COLO668 (cell line): ENCODE data around the gene IMPG1.

Experiments
- DNase-seq: peaks from one replicate; lab custom pipeline; 2025; ENCODE audit not compliant: unreplicated experiment; lab: John Stamatoyannopoulos, UW

IMPG1 gene

GRCh38 chr6:76072562-76072961 is at the start of gene IMPG1:
TSS of gene IMPG1 (minus strand) at chr6:76072662. CDS start at chr6:76072488, 174 bp downstream.
- no peak for DNase-seq

GRCh38 chr6:76120302-76120701 is 47.8 kb upstream of the IMPG1 start:
- no peak for DNase-seq

GRCh38 chr6:76073281-76073680 is 819 bp upstream of the IMPG1 start:
- DNase-seq: no peak

GRCh38 chr6:76057469-76057868 is 15.0 kb downstream of the IMPG1 start:
- no peak for DNase-seq

- no peak for DNase-seq
Measured at GRCh38 chr6:76052314-76052713, 20.1 kb downstream of the IMPG1 start.

DNA sequence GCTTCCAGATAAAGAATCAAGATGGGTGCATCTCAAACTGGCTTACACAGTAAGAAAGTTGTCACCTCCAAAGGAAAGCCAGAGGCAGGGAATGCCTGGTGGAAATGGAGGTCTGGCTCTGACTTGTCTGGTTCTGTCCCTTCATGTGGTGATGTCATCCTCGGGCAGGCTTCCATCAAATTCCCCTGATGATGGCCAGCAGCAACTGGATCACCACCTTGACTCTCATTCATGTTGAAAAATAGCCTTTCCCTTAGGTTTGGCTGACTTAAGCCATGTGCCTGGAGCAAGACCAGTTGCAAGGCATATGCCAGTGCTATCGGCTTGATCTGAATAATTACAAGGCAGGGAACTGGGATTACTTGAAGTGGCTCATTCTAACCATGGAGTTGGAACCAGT is 28.8 kb downstream of the IMPG1 start:
- DNase-seq: no peak

DNA sequence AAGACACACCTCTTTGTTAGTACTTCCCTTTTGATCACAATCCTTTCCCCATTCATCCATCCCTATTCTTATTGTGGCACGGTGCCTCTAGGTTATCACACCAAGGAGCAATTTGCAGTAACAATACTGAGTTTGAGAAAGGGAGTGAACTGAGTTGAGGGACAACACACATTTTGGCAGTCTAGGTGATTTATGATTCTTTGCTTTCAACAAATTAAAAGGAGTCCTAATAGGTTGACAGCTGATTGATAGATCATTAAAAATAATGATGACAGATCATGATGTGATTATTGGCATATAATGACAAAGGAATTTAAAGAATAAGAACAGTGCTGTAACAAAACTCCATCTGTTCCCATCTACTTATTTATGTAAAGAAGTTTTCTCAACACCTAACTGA is 36.7 kb downstream of the IMPG1 start:
- DNase-seq: no peak

GRCh38 chr6:76026101-76026500 is 46.4 kb downstream of the IMPG1 start:
- no peak for DNase-seq

DNA sequence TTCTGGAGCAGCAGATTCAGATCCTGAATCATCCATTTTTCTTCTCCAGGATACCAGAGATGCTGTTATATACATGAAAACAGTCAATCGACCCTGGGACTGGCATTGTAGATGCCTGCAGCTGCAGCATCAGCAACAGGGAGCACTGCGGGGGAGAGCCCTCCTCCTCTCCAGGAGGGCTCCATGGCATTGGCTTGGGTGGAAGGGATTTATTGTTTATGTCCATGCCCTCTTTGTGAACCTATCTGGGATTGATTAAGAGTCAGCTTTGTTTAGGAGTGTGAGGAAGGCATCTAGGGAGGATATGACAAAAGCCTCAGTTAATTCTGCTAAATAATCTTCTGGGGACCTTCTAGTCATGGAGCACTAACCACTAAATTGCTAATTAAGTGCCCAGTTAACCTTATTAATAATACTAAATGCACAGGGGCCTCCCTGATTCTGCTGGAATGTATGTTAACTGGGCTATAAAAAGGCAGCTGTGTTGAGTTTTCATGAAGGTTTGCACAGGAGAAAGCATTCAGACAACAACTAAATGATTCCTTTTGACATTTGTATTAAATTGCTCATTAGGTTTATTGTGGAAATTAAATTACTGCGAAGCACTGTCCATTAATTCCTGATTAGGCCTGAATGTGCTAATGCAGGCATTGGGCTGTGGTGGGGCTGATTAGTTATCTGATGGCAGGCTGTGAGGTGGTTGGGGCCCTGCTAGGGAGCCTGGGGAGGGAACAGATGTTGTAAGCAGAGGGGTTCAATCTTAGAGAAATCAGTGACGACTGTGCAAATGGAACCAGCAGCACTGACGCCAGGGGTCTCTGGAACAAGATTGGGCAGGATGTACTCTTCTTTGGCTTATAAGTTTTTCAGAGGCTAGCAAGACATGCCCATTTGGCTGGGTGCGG is 57.6 kb downstream of the IMPG1 start:
- no peak for DNase-seq

DNA sequence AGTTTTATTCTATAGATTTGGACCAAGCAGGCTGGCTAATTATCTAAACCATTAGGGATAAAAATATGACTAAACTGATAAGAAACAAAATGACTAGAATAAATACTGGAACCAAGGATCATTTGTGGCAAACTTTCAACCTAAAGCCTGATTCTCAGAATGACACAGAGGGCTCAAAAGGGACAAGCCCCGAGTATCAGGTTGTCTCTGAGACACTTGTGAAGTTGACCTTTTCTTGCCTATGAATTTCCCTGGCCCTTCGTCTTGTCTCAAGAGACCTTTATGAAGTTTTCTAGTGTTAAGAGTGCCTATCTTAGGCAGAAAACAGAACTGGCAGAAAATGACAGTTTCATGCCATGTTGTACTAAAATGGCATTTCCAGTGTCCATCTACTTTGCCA is 68.3 kb downstream of the IMPG1 start:
- DNase-seq: no peak

DNA sequence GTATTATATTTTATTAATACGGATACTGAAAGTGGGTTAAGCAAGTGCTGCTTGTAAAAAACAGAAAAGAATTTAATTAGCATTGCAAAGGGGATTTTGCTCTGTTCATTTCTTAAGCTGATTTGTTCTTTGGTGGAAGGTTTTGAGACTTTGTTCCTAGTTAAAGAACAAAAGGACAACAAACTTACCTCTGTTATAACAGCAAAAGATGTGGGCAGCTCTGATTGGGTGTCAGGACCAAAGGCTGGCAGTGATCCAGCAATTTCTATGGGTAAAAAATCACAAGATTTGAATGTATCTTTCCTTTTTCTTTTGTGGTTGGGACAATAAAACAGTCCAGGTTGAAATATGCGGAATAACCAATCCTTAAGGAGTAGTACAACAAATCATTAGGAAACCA is 68.8 kb downstream of the IMPG1 start:
- DNase-seq: no peak

DNA sequence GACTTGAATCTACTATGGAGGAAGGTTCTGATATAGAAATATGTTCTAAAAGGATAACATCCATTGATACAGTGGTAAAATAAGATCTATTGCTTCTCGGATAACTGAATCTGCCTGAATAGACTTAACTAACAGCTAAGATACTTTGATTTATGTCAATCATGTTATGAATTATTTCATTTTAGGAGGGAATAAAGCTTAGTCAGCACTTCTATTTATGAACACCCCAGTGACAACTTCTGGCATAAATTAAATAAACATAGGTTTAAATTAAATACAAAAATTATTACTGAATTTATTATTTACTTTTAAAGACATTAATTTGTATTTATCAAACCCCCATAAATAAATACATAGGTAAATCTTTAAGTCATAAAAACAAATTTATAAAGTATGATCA is 69.3 kb downstream of the IMPG1 start:
- no peak for DNase-seq

DNA sequence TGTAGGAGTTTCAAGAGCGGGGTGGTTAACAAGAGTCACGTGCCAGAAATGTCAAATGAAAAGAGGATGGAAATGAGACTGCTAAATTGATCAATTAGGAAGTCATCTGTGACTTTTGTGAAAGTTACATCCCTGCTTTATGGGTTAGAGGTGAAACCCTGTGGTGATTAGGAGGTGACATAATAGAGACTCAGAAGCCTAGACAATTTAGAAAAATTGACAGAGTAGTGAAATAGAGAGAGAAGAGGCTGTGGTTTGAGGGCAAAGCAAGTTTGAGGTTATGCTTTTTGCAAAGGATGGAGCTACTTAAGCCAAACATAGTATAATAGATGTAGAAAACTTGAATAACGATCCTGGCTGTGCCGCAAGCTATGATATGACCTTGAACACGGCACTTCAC is 71.8 kb downstream of the IMPG1 start:
- no peak for DNase-seq

DNA sequence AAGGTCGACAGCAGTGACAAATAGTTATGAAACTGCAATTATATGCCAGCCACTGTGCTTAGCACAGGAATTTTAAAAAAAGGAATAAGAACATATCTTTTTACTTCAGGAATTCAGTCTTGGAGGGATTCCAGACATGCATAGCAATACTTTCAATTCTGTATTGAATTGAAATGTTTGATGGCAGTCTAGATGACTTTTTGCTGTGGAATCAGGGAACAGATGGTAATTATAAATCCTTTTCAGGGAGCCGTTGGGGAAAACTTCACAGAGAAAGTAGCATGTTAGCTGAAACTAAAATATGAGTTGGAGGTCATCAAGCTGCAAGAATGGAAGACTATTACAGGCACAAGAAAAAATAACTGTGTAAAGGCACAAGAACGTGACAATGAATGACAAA is 74.8 kb downstream of the IMPG1 start:
- no peak for DNase-seq

DNA sequence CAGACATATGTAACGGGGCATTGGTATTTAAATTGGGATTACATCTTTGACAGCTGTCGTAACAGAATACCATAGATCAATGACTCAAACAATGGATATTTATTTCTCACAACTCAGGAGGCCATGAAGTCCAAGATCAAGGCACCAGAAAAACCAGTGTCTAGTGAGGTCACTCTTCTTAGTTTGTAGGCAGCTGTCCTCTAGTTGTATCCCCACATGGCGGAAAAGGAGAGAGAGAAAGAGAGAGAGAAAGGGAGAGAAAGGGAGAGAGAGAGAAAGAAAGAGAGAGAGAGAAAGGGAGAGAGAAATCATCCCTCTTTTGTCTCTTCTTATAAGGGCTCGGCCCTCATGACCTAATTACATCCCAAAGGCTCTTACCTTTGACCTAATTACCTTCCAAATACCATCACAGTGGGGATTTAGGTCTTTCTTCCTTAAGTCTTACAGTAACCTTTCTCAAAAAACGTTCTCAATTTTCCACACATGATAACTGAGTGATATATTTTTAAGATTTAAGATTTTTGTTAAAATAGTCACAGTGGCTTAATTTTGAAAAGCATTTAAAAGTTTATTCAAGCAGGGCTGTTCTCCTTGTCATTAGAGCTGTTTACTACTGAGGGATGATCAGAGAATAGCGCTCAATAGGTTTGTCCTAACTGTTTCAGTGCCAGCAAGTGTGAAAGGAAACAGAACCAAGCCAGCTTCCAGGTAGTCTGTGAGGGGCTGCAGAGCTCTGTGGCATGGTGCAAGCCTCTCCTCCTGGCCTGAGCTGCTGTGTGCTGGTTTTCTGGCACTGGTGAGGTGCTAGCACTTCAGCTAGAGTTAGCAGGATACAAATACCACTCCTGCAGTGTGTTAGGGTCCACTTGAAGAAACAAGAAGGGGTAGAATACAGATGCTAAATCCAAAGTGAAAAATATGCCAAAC is 79.0 kb downstream of the IMPG1 start:
- no peak for DNase-seq

DNA sequence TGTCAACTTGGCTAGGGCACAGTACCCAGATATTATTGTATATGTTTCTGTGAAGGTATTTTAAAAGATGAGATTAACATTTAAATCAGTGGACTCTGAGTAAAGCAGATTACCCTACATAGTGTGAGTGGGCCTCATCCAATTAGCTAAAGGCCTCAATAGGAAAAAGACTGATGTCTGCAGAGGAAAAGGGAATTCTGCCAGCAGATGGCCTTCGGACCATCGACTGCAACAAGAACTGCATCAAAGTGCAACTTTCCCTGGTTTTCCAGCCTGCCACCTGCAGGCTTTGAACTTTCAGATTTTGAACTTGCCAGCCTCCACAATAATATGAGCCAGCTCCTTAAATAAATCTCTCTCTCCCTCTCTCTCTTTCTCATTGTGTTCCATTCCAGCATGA is 80.5 kb downstream of the IMPG1 start:
- no peak for DNase-seq

GRCh38 chr6:75986935-75987334 is 85.5 kb downstream of the IMPG1 start:
- DNase-seq: no peak

DNA sequence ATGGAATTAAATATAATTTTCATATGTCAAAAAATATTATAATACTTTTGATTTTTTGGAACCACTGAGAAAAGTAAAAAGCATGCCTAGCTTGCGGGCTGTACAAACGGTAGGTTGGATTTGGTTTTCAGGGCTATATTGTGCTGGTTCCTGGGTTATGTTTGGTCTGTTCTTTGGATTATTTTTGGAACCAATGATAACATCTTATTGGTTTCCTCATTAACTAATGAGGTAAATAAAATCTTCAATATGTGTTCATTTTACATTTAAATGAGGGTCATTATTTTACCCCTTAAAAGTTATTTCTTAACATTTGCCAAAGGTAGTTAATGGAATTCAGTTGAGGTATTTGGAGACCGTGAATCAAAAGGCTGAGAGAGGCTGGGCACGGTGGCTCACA is 96.6 kb downstream of the IMPG1 start:
- DNase-seq: no peak

GRCh38 chr6:75970093-75970492 is 102.4 kb downstream of the IMPG1 start:
- no peak for DNase-seq

DNA sequence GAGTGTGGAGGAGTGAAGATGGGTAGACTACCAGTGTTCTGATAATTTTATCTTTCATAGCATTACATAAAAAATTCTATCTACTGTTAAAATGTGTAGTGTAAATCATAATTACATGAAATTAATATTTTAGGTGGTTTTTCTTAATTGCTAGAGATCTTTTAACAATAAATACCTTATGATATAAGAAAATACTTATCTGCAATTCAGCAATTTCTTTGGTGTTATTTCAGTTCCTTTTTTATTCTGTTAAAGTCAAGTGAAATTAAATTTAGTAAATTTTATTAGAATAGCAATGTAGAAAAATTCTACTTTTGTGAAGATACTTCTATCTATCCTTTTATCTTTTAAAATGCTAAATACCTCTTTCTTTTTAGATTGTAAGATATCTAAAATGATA is 104.3 kb downstream of the IMPG1 start:
- DNase-seq: no peak

- DNase-seq: no peak
Measured at GRCh38 chr6:75963569-75963968, 108.9 kb downstream of the IMPG1 start.

DNA sequence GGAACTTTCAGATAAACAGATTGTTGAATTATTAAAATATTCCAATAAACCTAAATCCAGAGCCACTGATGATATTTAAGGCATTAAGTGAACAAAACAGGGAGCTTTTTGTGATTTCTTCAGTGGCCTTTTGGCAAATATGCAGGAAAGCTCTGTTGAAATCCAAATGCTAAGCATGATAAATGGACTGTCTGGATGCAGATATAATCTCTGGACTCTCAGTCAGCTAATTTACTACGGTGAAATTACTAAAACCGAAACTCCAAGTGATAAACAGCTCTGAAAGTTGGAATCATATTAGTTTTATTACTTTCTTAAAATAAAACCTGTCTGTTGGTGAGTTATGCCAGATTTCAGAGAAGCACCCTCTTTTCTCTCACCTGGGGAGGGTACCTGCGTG is 120.3 kb downstream of the IMPG1 start:
- DNase-seq: no peak
